ENCODE data around the gene HOXB4. TPM values are rescaled to one million over a fixed set of nuclear protein-coding genes. Genes with fewer than 3 reads are reported as not detected.

Gene HOXB4
- total and polyA plus RNA-seq, 2 donors (not counting 1 experiment from before 2014, with no cell fraction given) = 3.8 to 8.9 TPM

DNA sequence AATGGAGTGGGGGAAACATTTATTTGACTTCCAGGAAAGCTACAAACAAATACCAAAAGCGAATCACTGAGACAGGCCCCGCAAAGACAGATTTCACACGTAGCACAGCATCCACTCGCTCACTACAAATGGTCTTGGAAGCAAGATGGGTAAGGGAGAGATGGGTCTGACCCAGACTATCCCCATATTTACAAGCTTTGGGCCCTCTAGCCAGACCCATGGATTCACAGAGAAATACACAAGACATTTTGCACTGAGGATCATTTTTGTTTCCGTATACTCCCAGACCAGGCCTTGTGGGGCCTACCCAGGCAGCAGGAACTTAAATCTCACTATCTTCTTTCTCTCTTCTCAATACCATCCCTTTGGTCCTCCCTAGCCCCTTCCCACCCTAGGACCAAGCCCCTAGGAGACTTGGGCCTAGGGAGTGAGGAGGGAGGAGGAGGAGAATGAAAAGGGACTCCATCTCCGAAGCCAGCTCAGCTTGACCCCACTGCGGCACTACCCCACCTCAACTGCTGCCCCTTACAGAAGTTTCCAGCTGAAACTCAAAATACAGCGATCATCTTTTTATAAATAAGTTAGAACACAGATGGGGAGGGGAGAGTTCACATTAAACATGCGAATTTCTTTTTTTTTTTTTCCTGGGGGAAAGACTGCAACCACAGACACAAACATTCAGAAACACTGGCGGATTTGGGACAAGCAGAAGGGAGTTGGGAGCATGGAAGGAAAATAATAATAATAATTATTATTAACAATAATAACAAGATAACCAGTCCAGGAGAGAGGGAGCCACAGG lies 13.3 kb upstream of the HOXB4 start:
- no peak for TF ChIP-seq EZH2 (IDR thresholded peaks at IDR 0.05; ENCODE audit: low read length, missing control alignments)
- no peak for TF ChIP-seq CTCF (conservative IDR thresholded peaks at IDR 0.05 in 1 of 2, IDR thresholded peaks at IDR 0.05 in 1 of 2; ENCODE audit: low read depth in 1 of 2, low read length in 2 of 2)
- no peaks in the 10 kb centered on the region for H3K27me3 ChIP-seq (ENCODE audit: control insufficient read depth, insufficient read depth, low read length)
- no peaks in the 10 kb centered on the region for H4K20me1 ChIP-seq (ENCODE audit: control insufficient read depth, extremely low read depth, insufficient read depth, low read length)
- H3K4me1 ChIP-seq (ENCODE audit: control insufficient read depth, extremely low read depth, insufficient read depth, low read length) = peaks cover 2% of the 10 kb centered on the region
- H3K9ac ChIP-seq (ENCODE audit: insufficient read depth, low read length) = peak overlapping the region; percentile 94
- peaks cover 4% of the 10 kb centered on the region for H3K36me3 ChIP-seq (ENCODE audit: control insufficient read depth, insufficient read depth, low read length)
- no peak overlapping the region for H2AFZ ChIP-seq (ENCODE audit: low read length)
- H3K4me2 ChIP-seq (ENCODE audit: extremely low read depth, insufficient read depth, low read length) = peak overlapping the region; percentile 98
- peak in 1 of 2 donors; percentile 38 for DNase-seq (ENCODE audit: low read depth in 2 of 2)
- H3K27ac ChIP-seq (ENCODE audit: insufficient read depth, low read length) = peak overlapping the region; percentile 98
- H3K4me3 ChIP-seq (replicated peaks in 1 of 4; ENCODE audit: control extremely low read depth in 1 of 4, insufficient read depth in 1 of 4, low read depth in 3 of 4, low read length in 4 of 4) = peak overlapping the region; percentile 83 to 98 (median 92)
- no peaks in the 10 kb centered on the region for H3K9me3 ChIP-seq (ENCODE audit: control insufficient read depth, insufficient read depth, low read depth, low read length)
- peaks cover 97% of the 10 kb centered on the region for H3K79me2 ChIP-seq (ENCODE audit: control insufficient read depth, insufficient read depth, low read length)

DNA sequence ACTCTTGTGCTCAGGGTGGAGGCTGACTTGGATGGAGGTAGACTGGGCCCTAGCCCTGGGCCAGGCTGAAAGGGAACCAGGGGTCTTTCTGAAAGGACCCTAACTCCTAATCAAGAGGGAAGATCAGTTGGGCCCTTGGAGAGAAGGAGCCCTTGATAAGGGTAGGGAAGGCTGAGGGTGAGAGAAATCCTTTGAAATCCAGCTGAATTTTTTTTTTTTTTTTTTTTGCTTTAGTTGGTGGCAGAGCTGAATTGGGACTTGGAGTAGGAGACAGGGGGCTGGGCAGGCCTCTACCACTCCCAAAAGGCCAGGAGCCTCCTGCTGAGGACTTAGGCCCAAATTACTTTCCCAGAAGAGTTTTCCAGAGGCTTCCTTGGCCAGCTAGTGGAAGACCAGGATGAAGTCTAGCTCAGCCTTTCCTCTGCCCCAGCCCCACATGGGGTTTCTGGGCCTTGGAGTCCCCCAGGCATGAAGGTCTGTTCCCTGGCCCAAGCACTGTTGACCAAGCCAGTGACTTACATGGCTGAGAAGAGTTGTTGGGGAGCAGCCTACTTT lies 12.5 kb upstream of the HOXB4 start:
- TF ChIP-seq EZH2 (IDR thresholded peaks at IDR 0.05; ENCODE audit: low read length, missing control alignments) = no peak
- no peak for TF ChIP-seq CTCF (conservative IDR thresholded peaks at IDR 0.05 in 1 of 2, IDR thresholded peaks at IDR 0.05 in 1 of 2; ENCODE audit: low read depth in 1 of 2, low read length in 2 of 2)
- Histone ChIP-seq H4K20me1 (ENCODE audit: control insufficient read depth, extremely low read depth, insufficient read depth, low read length) (no peaks in the 10 kb centered on the region), H3K27ac (ENCODE audit: insufficient read depth, low read length) (peak overlapping the region; percentile 98), H3K4me2 (ENCODE audit: extremely low read depth, insufficient read depth, low read length) (peak overlapping the region; percentile 98), H3K4me1 (ENCODE audit: control insufficient read depth, extremely low read depth, insufficient read depth, low read length) (peaks cover 2% of the 10 kb centered on the region), H2AFZ (ENCODE audit: low read length) (no peak overlapping the region), H3K79me2 (ENCODE audit: control insufficient read depth, insufficient read depth, low read length) (peaks cover 97% of the 10 kb centered on the region), H3K36me3 (ENCODE audit: control insufficient read depth, insufficient read depth, low read length) (peaks cover 5% of the 10 kb centered on the region), H3K9ac (ENCODE audit: insufficient read depth, low read length) (peak overlapping the region; percentile 94), H3K4me3 (replicated peaks in 1 of 4; ENCODE audit: control extremely low read depth in 1 of 4, insufficient read depth in 1 of 4, low read depth in 3 of 4, low read length in 4 of 4) (peak overlapping the region; percentile 83 to 98 (median 92)), H3K9me3 (ENCODE audit: control insufficient read depth, insufficient read depth, low read depth, low read length) (no peaks in the 10 kb centered on the region), H3K27me3 (ENCODE audit: control insufficient read depth, insufficient read depth, low read length) (no peaks in the 10 kb centered on the region)
- DNase-seq (ENCODE audit: low read depth in 2 of 2) = peak in 1 of 2 donors; percentile 40

GRCh38 chr17:48589831-48590606 lies 11.9 kb upstream of the HOXB4 start, which contains the start of gene HOXB3:
HOXB3 (minus strand) TSS chr17:48590241; CDS start chr17:48552474, 37,767 bp downstream.
- H3K36me3 ChIP-seq (ENCODE audit: control insufficient read depth, insufficient read depth, low read length) = peaks cover 5% of the 10 kb centered on the region
- H2AFZ ChIP-seq (ENCODE audit: low read length) = no peak within 1 kb of the TSS
- H3K27me3 ChIP-seq (ENCODE audit: control insufficient read depth, insufficient read depth, low read length) = no peaks in the 10 kb centered on the region
- no peaks in the 10 kb centered on the region for H3K4me1 ChIP-seq (ENCODE audit: control insufficient read depth, extremely low read depth, insufficient read depth, low read length)
- peaks cover 97% of the 10 kb centered on the region for H3K79me2 ChIP-seq (ENCODE audit: control insufficient read depth, insufficient read depth, low read length)
- H3K4me2 ChIP-seq (ENCODE audit: extremely low read depth, insufficient read depth, low read length) = peak within 1 kb of the TSS; percentile 98
- H3K9me3 ChIP-seq (ENCODE audit: control insufficient read depth, insufficient read depth, low read depth, low read length) = no peaks in the 10 kb centered on the region
- H3K9ac ChIP-seq (ENCODE audit: insufficient read depth, low read length) = peak within 1 kb of the TSS; percentile 94
- TF ChIP-seq EZH2 (IDR thresholded peaks at IDR 0.05; ENCODE audit: low read length, missing control alignments) (no peak), CTCF (conservative IDR thresholded peaks at IDR 0.05 in 1 of 2, IDR thresholded peaks at IDR 0.05 in 1 of 2; ENCODE audit: low read depth in 1 of 2, low read length in 2 of 2) (no peak)
- H3K4me3 ChIP-seq (replicated peaks in 1 of 4; ENCODE audit: control extremely low read depth in 1 of 4, insufficient read depth in 1 of 4, low read depth in 3 of 4, low read length in 4 of 4) = peak within 1 kb of the TSS; percentile 83 to 98 (median 92)
- H4K20me1 ChIP-seq (ENCODE audit: control insufficient read depth, extremely low read depth, insufficient read depth, low read length) = no peaks in the 10 kb centered on the region
- peak in 1 of 2 donors; percentile 80 for DNase-seq (ENCODE audit: low read depth in 2 of 2)
- peak within 1 kb of the TSS; percentile 98 for H3K27ac ChIP-seq (ENCODE audit: insufficient read depth, low read length)
